GM12878 (cell line): ENCODE results near the gene KCNAB2. TPM values are rescaled to one million over a fixed set of nuclear protein-coding genes. Genes with fewer than 3 reads are reported as not detected.

Source experiments
- ATAC-seq: fragments of 200-7000 bp; cut with Tn5 transposase; 3 replicates; pipeline ENCODE4 v1.9.1; 2020; ENCODE audit warnings: mild to moderate bottlenecking, moderate library complexity
- BruUV-seq: library from RNA; stranded (reverse); fragments of 400-500 nt; replicated peaks from 2 replicates; lab custom pipeline; 2021; lab: Mats Ljungman, UMichigan
- CTCF ChIA-PET: fragments of 300-600 bp; sonication (Branson Sonifier 250); formaldehyde crosslinking; extraction: SDS; loops from one replicate; lab custom pipeline; 2021; ENCODE audit warnings: inconsistent platforms; lab: Yijun Ruan, JAX
- POLR2A ChIA-PET: fragments of 350-600 bp; formaldehyde crosslinking; extraction: SDS; loops from one replicate; lab custom pipeline; 2021; ENCODE audit warnings: inconsistent platforms; lab: Charles Lee
- RAD21 ChIA-PET: fragments of 300-600 bp; sonication (Branson Sonifier 250); formaldehyde crosslinking; loops from one replicate; lab custom pipeline; 2023; ENCODE audit warnings: antibody characterized with exemption; ENCODE audit not compliant: unreplicated experiment; lab: Charles Lee
- SMC1A ChIA-PET: fragments of 300-600 bp; sonication (Branson Sonifier 250); formaldehyde crosslinking; loops from one replicate; lab custom pipeline; 2023; ENCODE audit not compliant: unreplicated experiment, uncharacterized antibody; lab: Charles Lee
- DNase-seq: peaks from one replicate; pipeline ENCODE4 v3.0.0-alpha.2; 2011; ENCODE audit warnings: low read depth, low spot score
- FAIRE-seq: peaks from 3 replicates; lab custom pipeline; 2011; peaks lifted over from hg19 to GRCh38; lab: Jason Lieb, UNC
- H2AFZ ChIP-seq: 2 replicates; pipeline ENCODE4 v1.6.0; 2011; ENCODE audit warnings: low read depth, low read length, control low read depth; ENCODE audit not compliant: control insufficient read depth
- H3K27ac ChIP-seq: 2 replicates; pipeline ENCODE4 v1.5.1; 2011; ENCODE audit warnings: control low read depth; ENCODE audit not compliant: control insufficient read depth, insufficient read depth
- H3K27me3 ChIP-seq, 2 experiments: replicated peaks in 1 of 2; 2 replicates each; pipeline versions ENCODE4 v1.6.0 to v1.6.1; 2011; ENCODE audit warnings: low read length in 1 of 2; ENCODE audit not compliant: control insufficient read depth in 2 of 2, insufficient read depth in 2 of 2
- H3K36me3 ChIP-seq, 2 experiments: 2 replicates each; pipeline ENCODE4 v1.5.1; 2011; ENCODE audit warnings: low read length in 1 of 2; ENCODE audit not compliant: control insufficient read depth in 2 of 2, insufficient read depth in 2 of 2
- H3K4me1 ChIP-seq: 2 replicates; pipeline ENCODE4 v1.6.1; 2011; ENCODE audit warnings: mild to moderate bottlenecking, low read length, moderate library complexity, mixed read lengths; ENCODE audit not compliant: control insufficient read depth, insufficient read depth
- H3K4me2 ChIP-seq: 2 replicates; pipeline ENCODE4 v1.6.0; 2011; ENCODE audit warnings: control low read depth; ENCODE audit not compliant: control insufficient read depth, insufficient read depth
- H3K4me3 ChIP-seq: fragments of 200-600 bp; sonication (generic); 2 replicates; pipeline ENCODE4 v1.5.1; 2016
- H3K79me2 ChIP-seq: 2 replicates; pipeline ENCODE4 v1.6.0; 2011; ENCODE audit warnings: low read length; ENCODE audit not compliant: control insufficient read depth, insufficient read depth
- H3K9ac ChIP-seq: 2 replicates; pipeline ENCODE4 v1.8.0; 2011; ENCODE audit warnings: low read length, control low read depth, mixed read lengths; ENCODE audit not compliant: control insufficient read depth, insufficient read depth
- H3K9me3 ChIP-seq: replicated peaks from 3 replicates; pipeline ENCODE4 v1.5.1; 2011; ENCODE audit warnings: mild to moderate bottlenecking, low read length; ENCODE audit not compliant: control insufficient read depth, insufficient read depth
- H4K20me1 ChIP-seq: 2 replicates; pipeline ENCODE4 v1.6.0; 2011; ENCODE audit not compliant: control insufficient read depth, insufficient read depth
- CHD2 ChIP-seq: IDR thresholded peaks from 2 replicates; pipeline ENCODE4 v1.6.1; 2011; ENCODE audit warnings: low read depth, low read length, improper control_type of control experiment, borderline replicate concordance
- CREB1 ChIP-seq: IDR thresholded peaks from 2 replicates; pipeline ENCODE4 v1.6.1; 2012; ENCODE audit warnings: low read depth, mild to moderate bottlenecking, inconsistent platforms
- EED ChIP-seq: sonication (generic); IDR thresholded peaks from 2 replicates; pipeline ENCODE4 v1.6.1; 2016; ENCODE audit warnings: antibody characterized with exemption, low read depth
- EGR1 ChIP-seq, 2 experiments: IDR thresholded peaks; 1 replicate in 1 of 2; 2 replicates in 1 of 2; pipeline ENCODE4 v1.6.1; 2011 to 2012; ENCODE audit warnings: low read depth in 2 of 2, low read length in 2 of 2, borderline replicate concordance in 1 of 2, mild to moderate bottlenecking in 1 of 2, moderate library complexity in 1 of 2
- FOXM1 ChIP-seq: IDR thresholded peaks from 2 replicates; pipeline ENCODE4 v1.6.1; 2012; ENCODE audit warnings: low read depth, mild to moderate bottlenecking, inconsistent platforms, low read length, moderate library complexity
- GATAD2B ChIP-seq: fragments of 450-650 bp; conservative IDR thresholded peaks from 2 replicates; pipeline ENCODE4 v1.6.1; 2017; ENCODE audit warnings: low read depth, mild to moderate bottlenecking, moderate library complexity
- KDM1A ChIP-seq: fragments of 200-600 bp; sonication (generic); IDR thresholded peaks from 2 replicates; pipeline ENCODE4 v1.6.1; 2016; ENCODE audit warnings: borderline replicate concordance
- MYC ChIP-seq: IDR thresholded peaks from 2 replicates; pipeline ENCODE4 v1.6.1; 2011; ENCODE audit warnings: mild to moderate bottlenecking, low read length, moderate library complexity, inconsistent platforms; ENCODE audit not compliant: insufficient read depth, insufficient replicate concordance, insufficient read length, severe bottlenecking
- NKRF ChIP-seq: fragments of 450-650 bp; conservative IDR thresholded peaks from 2 replicates; pipeline ENCODE4 v1.6.1; 2017; ENCODE audit warnings: mild to moderate bottlenecking, moderate library complexity
- PAX5 ChIP-seq: IDR thresholded peaks from 2 replicates; pipeline ENCODE4 v1.6.1; 2011; ENCODE audit warnings: low read depth, low read length, borderline replicate concordance
- POLR2AphosphoS2 ChIP-seq: IDR thresholded peaks from 2 replicates; pipeline ENCODE4 v1.6.1; 2011; ENCODE audit warnings: low read depth, mild to moderate bottlenecking, low read length, improper control_type of control experiment, moderate library complexity
- RELA ChIP-seq: fragments of 450-650 bp; IDR thresholded peaks from 2 replicates; pipeline ENCODE4 v1.8.0; 2014; ENCODE audit warnings: borderline replicate concordance; ENCODE audit not compliant: partially characterized antibody
- SREBF1 ChIP-seq: IDR thresholded peaks from 2 replicates; pipeline ENCODE4 v1.6.1; 2012; ENCODE audit warnings: mild to moderate bottlenecking, low read length
- SRF ChIP-seq, 2 experiments: IDR thresholded peaks; 2 replicates each; pipeline ENCODE4 v1.6.1; 2011; ENCODE audit warnings: low read depth in 2 of 2, low read length in 2 of 2, mild to moderate bottlenecking in 1 of 2, moderate library complexity in 1 of 2
- SUPT20H ChIP-seq: IDR thresholded peaks from 2 replicates; pipeline ENCODE4 v1.6.1; 2011; ENCODE audit warnings: low read depth, mild to moderate bottlenecking, low read length, moderate library complexity, borderline replicate concordance; ENCODE audit not compliant: control insufficient read depth
- ZNF274 ChIP-seq: IDR thresholded peaks from one replicate; pipeline ENCODE4 v1.8.0; 2011; ENCODE audit not compliant: insufficient read length, insufficient read depth
- WGBS: methylation state at CpG from one replicate; pipeline ENCODE4 v1.1.6; 2016; ENCODE audit warnings: low lambda C conversion rate; ENCODE audit not compliant: insufficient replicate concordance, insufficient coverage; ENCODE audit errors: missing lambda C conversion rate; 5-methylcytosine and 5-hydroxymethylcytosine counted together
- in situ Hi-C: fragments of 300-500 bp; cut with MboI; formaldehyde crosslinking; loops from 9 replicates; pipeline ENCODE4 v1.14.3; 2018; ENCODE audit warnings: mixed read lengths
- intact Hi-C: fragments of 100-400 bp; cut with micrococcal nuclease; formaldehyde crosslinking; loops from one replicate; pipeline ENCODE4 v1.14.2; 2022; ENCODE audit not compliant: unreplicated experiment
- polyA plus RNA-seq, 11 experiments: library from polyadenylated mRNA; depleted of rRNA in 4 of 11; unstranded in 6 of 11; stranded (reverse) in 5 of 11; fragments of >200 nt; fragmentation: Nextera tagmentation in 4 of 11; fragmentation: Illumina TruSeq in 1 of 11; extraction: Ambion mirVana in 4 of 11; extraction: Trizol in 1 of 11; gene quantifications; 1 replicate in 1 of 11; 2 replicates in 10 of 11; pipeline versions ENCODE4 v1.2.1 to v1.2.3, GENCODE V29; 2011 to 2016; ENCODE audit warnings: inconsistent platforms in 2 of 11, missing spikeins in 2 of 11, low read depth in 1 of 11
- total RNA-seq, 4 experiments: library from RNA; depleted of rRNA in 3 of 4; stranded (reverse); fragments of >200 nt in 3 of 4; fragmentation: Illumina TruSeq in 1 of 4; extraction: Trizol in 1 of 4; gene quantifications; 2 replicates each; pipeline versions ENCODE4 v1.2.1 to v1.2.3, GENCODE V29; 2013 to 2021

KCNAB2 gene
- total and polyA plus RNA-seq, 10 of the 15 experiments (the other 5 are each of a cell fraction or from before 2014, with no cell fraction given) = 2.9 to 123 (median 62.4) TPM

GRCh38 chr1:6038603-6039002 lies 7.1 kb upstream of the KCNAB2 start:
- peaks cover 5% of the 10 kb centered on the region; the same call in 1 of the 2 replicates for H4K20me1 ChIP-seq
- ATAC-seq (no peak), FAIRE-seq (no peak), DNase-seq (no peak)
- RAD21 ChIA-PET = no interaction called here
- 95% methylated on average over 7 of the region's 7 CpGs for WGBS
- H2AFZ ChIP-seq = no peak overlapping the region
- POLR2A ChIA-PET = no interaction called here
- H3K36me3 ChIP-seq = peaks cover 12 to 42% of the 10 kb centered on the region in 2 experiments
- SMC1A ChIA-PET = no interaction called here
- H3K27ac ChIP-seq = no peak overlapping the region
- in situ Hi-C loops (no loop called here), intact Hi-C loops (no loop called here)
- BruUV-seq = no TSS peak
- H3K4me3 ChIP-seq = no peak overlapping the region
- H3K4me2 ChIP-seq = no peak overlapping the region
- no peak overlapping the region for H3K9ac ChIP-seq
- CTCF ChIA-PET = interaction anchor here (0.6 to 1.2 kb wide), 2 partner anchors 23 to 36 kb away, joined by 3 to 5 read pairs; no protein-coding TSS in a partner anchor
- H3K79me2 ChIP-seq = peaks cover 16% of the 10 kb centered on the region
- TF ChIP-seq KDM1A = no peak
- no peak for TF ChIP-seq EGR1 (IDR thresholded peaks at IDR 0.05; ENCODE audit: borderline replicate concordance in 1 of 2, low read depth in 2 of 2, low read length in 2 of 2)
- no peak for TF ChIP-seq EED
- TF ChIP-seq RELA = no peak
- TF ChIP-seq MYC = no peak
- no peak for TF ChIP-seq ZNF274
- no peak for TF ChIP-seq FOXM1
- TF ChIP-seq SREBF1 = no peak
- H3K9me3 ChIP-seq = no peaks in the 10 kb centered on the region
- H3K27me3 ChIP-seq = no peaks in the 10 kb centered on the region
- H3K4me1 ChIP-seq = peaks cover 7% of the 10 kb centered on the region

GRCh38 chr1:6039031-6039430 lies 6.7 kb upstream of the KCNAB2 start:
- DNase-seq (no peak), FAIRE-seq (no peak), ATAC-seq (no peak)
- in situ Hi-C loops = no loop called here
- Histone ChIP-seq H3K27ac (no peak overlapping the region), H3K36me3 (peaks cover 12 to 44% of the 10 kb centered on the region in 2 experiments), H4K20me1 (peaks cover 5% of the 10 kb centered on the region; the same call in 1 of the 2 replicates), H3K4me2 (no peak overlapping the region), H3K27me3 (no peaks in the 10 kb centered on the region), H3K4me1 (peaks cover 7% of the 10 kb centered on the region), H3K9me3 (no peaks in the 10 kb centered on the region), H2AFZ (no peak overlapping the region), H3K79me2 (peaks cover 13% of the 10 kb centered on the region), H3K9ac (no peak overlapping the region), H3K4me3 (no peak overlapping the region)
- ChIA-PET SMC1A (no interaction called here), RAD21 (no interaction called here), CTCF (interaction anchor here (0.6 to 1.0 kb wide), 2 partner anchors 10 to 23 kb away, joined by 3 read pairs; no protein-coding TSS in a partner anchor), POLR2A (no interaction called here)
- 91% methylated on average over 15 of the region's 15 CpGs for WGBS
- BruUV-seq = no TSS peak
- intact Hi-C loops = no loop called here
- TF ChIP-seq SRF (IDR thresholded peaks at IDR 0.05; ENCODE audit: low read depth in 2 of 2, low read length in 2 of 2) (no peak), NKRF (no peak), GATAD2B (no peak), PAX5 (no peak), SUPT20H (no peak), CHD2 (no peak), CREB1 (no peak), POLR2AphosphoS2 (no peak)
